22Rv1 (cell line): ENCODE data around the gene EGFR.

Experiments used
- H3K27ac ChIP-seq: fragments of 450-650 bp; 2 replicates; pipeline ENCODE4 v1.5.1; 2017
- CTCF ChIP-seq: fragments of 450-650 bp; IDR thresholded peaks from 2 replicates; pipeline ENCODE4 v1.5.1; 2017; ENCODE audit warnings: mild to moderate bottlenecking
- ZFX ChIP-seq: fragments of 450-650 bp; IDR thresholded peaks from 2 replicates; pipeline ENCODE4 v1.6.1; 2017; ENCODE audit warnings: antibody characterized with exemption, borderline replicate concordance

EGFR gene

GRCh38 chr7:55210176-55210575 is 191.4 kb downstream of the EGFR start:
- TF ChIP-seq CTCF (no peak), ZFX (no peak)
- no peak overlapping the region for H3K27ac ChIP-seq

DNA sequence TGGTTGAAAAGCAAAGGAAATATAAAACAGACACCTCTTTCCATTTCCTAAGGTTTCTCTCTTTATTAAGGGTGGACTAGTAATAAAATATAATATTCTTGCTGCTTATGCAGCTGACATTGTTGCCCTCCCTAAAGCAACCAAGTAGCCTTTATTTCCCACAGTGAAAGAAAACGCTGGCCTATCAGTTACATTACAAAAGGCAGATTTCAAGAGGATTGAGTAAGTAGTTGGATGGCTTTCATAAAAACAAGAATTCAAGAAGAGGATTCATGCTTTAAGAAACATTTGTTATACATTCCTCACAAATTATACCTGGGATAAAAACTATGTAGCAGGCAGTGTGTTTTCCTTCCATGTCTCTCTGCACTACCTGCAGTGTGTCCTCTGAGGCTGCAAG is 191.9 kb downstream of the EGFR start:
- TF ChIP-seq ZFX: no peak
- TF ChIP-seq CTCF: no peak
- no peak overlapping the region for H3K27ac ChIP-seq

DNA sequence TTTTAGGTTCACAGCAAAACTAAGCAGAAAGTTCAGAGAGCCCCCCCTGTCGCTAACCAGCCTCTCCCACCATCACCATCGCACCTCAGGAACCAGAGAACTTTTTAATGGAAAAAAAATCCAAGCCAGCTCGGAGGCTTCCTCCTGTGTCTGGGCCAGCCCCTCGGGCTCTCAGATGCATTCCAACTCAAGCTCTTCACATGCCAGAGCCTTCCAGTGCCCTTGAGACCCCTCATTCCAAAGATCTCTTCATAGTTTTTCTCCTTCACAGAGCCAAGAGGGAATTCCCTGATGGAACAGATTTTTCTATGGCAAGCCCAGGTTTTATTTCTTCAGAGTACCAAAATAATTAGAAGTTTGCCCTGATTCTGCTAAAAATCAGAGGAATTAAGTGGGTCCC is 192.9 kb downstream of the EGFR start:
- TF ChIP-seq ZFX: no peak

GRCh38 chr7:55212176-55212575 is 193.4 kb downstream of the EGFR start:
- TF ChIP-seq ZFX (no peak), CTCF (no peak)
- H3K27ac ChIP-seq: no peak overlapping the region

More for the DNA sequence above, 192.9 kb downstream of the EGFR start:
- H3K27ac ChIP-seq: no peak overlapping the region

DNA sequence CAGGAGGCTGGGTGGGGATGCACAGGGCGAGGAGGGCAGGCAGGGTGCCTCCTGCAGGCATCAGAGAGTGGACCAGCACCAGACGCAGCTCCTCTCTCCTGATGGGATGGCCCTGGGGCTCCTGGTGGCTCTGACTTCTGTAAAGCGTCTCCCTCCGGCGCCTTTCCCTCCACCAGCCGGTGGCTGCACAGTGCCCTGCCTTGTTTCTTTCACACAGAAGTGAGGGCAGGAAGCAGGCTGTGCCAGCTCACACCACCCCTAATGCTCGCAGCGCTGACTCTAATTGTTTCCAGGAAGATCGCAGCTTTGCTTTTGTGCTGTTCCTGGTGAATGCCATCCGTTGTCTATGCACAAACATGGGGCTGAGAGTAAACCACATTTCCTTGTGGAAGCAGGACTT is 194.0 kb downstream of the EGFR start:
- H3K27ac ChIP-seq: no peak overlapping the region
- TF ChIP-seq ZFX: no peak
- no peak for TF ChIP-seq CTCF

DNA sequence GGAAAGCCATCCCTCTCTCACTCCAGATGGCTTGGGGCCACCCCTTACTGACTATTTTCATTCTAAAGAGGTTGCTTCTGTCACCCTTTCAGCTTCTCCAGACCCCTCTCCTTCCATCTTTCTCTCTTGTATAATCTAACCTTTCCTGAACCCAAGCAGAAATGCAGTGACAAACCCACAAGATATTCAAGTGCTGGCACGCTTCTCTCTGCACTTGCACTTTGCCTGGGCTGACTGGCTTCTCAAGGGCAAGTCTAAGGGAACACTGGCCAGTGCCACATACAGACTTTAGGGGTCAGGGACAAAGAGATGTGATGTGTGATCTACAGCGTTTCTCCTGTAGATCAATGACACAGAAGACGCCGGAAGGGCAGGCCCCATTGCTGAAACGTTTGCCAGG is 195.9 kb downstream of the EGFR start:
- H3K27ac ChIP-seq: no peak overlapping the region
- TF ChIP-seq CTCF (no peak), ZFX (no peak)

DNA sequence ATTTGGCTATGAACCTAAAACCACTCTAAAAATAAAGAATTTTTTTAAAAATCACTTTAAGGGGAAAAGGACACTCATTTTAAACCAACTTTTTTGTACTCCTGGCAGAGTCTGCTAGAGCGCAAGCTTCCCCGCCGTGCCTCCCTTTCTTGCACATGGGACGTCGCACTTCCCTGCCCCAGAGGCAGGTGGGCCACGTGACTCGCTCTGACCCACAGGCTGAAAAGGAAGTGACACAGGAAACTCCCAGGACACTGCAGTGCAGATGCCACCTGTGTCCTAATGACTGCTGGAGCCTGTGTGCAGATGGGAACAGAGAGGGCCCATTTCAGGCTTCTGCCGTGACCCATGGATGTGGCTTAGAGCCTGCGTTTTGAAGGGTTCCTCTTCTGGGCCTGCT is 204.2 kb downstream of the EGFR start:
- TF ChIP-seq ZFX: no peak
- TF ChIP-seq CTCF: no peak
- no peak overlapping the region for H3K27ac ChIP-seq

DNA sequence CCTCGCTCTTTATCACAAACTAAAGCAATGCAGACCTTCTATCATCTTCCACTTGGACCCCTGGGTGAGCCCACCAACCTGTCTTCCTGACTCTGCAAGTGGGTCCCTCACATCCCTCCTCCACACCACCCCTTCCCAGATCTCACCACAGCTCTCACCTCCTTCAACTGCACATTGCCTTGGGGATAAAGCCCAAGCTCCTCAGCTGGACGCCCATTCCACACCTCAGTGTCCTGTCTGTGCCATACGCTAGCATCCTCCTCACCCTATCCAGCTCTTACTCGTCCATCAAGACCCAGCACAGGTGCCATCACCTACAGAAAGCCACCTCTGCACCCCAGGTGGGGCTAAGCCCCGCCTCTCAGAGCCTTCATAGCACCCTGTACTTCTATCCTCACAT is 205.3 kb downstream of the EGFR start:
- H3K27ac ChIP-seq: no peak overlapping the region
- TF ChIP-seq ZFX (no peak), CTCF (no peak)
